A172 (cell line): ENCODE results near the gene CTNS. TPM values are rescaled to one million over a fixed set of nuclear protein-coding genes. Genes with fewer than 3 reads are reported as not detected.

Source experiments
- total RNA-seq: library from RNA; depleted of rRNA; stranded (reverse); fragments of >200 nt; shearing (Covaris generic); gene quantifications from 2 replicates; pipeline ENCODE4 v1.2.3, GENCODE V29; 2014; rRNA removed

The CTNS gene
- total RNA-seq, 1 experiment from 2014 or later, result 37.8 TPM

Other genes with a start within 250 kb of the CTNS start
- gene OR1E1, start 238.3 kb upstream of the CTNS start, total RNA-seq, result not detected in 2 replicates
- not detected in 2 replicates for gene OR3A3, start 225.4 kb upstream of the CTNS start, total RNA-seq
- not detected in 2 replicates for gene OR1E2, start 202.9 kb upstream of the CTNS start, total RNA-seq
- gene SPATA22, start 164.9 kb upstream of the CTNS start, total RNA-seq, result not detected in 2 replicates
- gene ASPA, start 160.8 kb upstream of the CTNS start, total RNA-seq, result 0.09 TPM in 1 of 2 replicates, not detected in the other
- gene TRPV3, start 78.9 kb upstream of the CTNS start, total RNA-seq, result 1.2 and 1.8 TPM in 2 replicates
- 0.79 and 1.0 TPM in 2 replicates for gene TRPV1, start 27.3 kb upstream of the CTNS start, total RNA-seq
- gene SHPK, start 510 bp upstream of the CTNS start, total RNA-seq, result 27.6 and 33.2 TPM in 2 replicates
- 360 and 391 TPM in 2 replicates for gene TAX1BP3, start 31.8 kb downstream of the CTNS start, total RNA-seq
- gene EMC6, start 32.1 kb downstream of the CTNS start, total RNA-seq, result 43.4 and 66.8 TPM in 2 replicates
- 32.7 and 35.4 TPM in 2 replicates for gene P2RX5, start 59.4 kb downstream of the CTNS start, total RNA-seq
- gene HASPIN, start 87.1 kb downstream of the CTNS start, total RNA-seq, result 20.5 and 22.6 TPM in 2 replicates
- 70.5 and 88.5 TPM in 2 replicates for gene ITGAE, start 164.4 kb downstream of the CTNS start, total RNA-seq
- gene NCBP3, start 209.5 kb downstream of the CTNS start, total RNA-seq, result 22.1 and 28.1 TPM in 2 replicates